Vagina (tissue), 2 donors: Measurements from ENCODE around the gene CNTN1. TPM values are rescaled to one million over a fixed set of nuclear protein-coding genes. Genes with fewer than 3 reads are reported as not detected.

ENCODE experiments used
- DNase-seq, 2 donors: peaks; one replicate each; pipeline ENCODE4 v3.0.0-alpha.2; 2017; ENCODE audit errors: extremely low spot score in 2 of 2
- H3K27ac ChIP-seq: fragments of 200-600 bp; sonication (generic); one replicate; pipeline ENCODE4 v1.5.1; 2019
- H3K27me3 ChIP-seq: fragments of 200-600 bp; sonication (generic); one replicate; pipeline ENCODE4 v1.5.1; 2019
- H3K36me3 ChIP-seq, 2 donors: fragments of 200-600 bp; sonication (generic); one replicate each; pipeline ENCODE4 v1.5.1; 2017 to 2019
- H3K4me1 ChIP-seq: fragments of 200-600 bp; sonication (generic); one replicate; pipeline ENCODE4 v1.5.1; 2019
- H3K4me3 ChIP-seq, 2 donors: fragments of 200-600 bp; sonication (generic); 1 replicate in 1 of 2; 2 replicates in 1 of 2; pipeline ENCODE4 v1.5.1; 2016 to 2019
- H3K9me3 ChIP-seq: fragments of 200-600 bp; sonication (generic); one replicate; pipeline ENCODE4 v1.5.1; 2019
- CTCF ChIP-seq, 3 experiments: fragments of 450-650 bp in 2 of 3; fragments of 200-600 bp in 1 of 3; sonication (generic) in 1 of 3; IDR thresholded peaks; one replicate each; pipeline ENCODE4 v1.5.1; 2017 to 2019; ENCODE audit warnings: antibody characterized with exemption in 3 of 3, mild to moderate bottlenecking in 2 of 3, moderate library complexity in 2 of 3
- POLR2A ChIP-seq, 2 donors: fragments of 450-650 bp; IDR thresholded peaks; one replicate each; pipeline ENCODE4 v1.6.1; 2017; ENCODE audit warnings: antibody characterized with exemption in 2 of 2, mild to moderate bottlenecking in 2 of 2, moderate library complexity in 2 of 2
- POLR2AphosphoS5 ChIP-seq, 2 donors: sonication (generic); formaldehyde crosslinking; IDR thresholded peaks; one replicate each; pipeline ENCODE4 v1.9.0; 2017; ENCODE audit warnings: antibody characterized with exemption in 2 of 2, mild to moderate bottlenecking in 2 of 2, low read depth in 1 of 2; ENCODE audit not compliant: insufficient read depth in 1 of 2
- intact Hi-C: fragments of 100-400 bp; cut with DNase I; formaldehyde crosslinking; loops from one replicate; pipeline ENCODE4 v1.15.1; 2023
- total RNA-seq: library from RNA; depleted of rRNA; stranded (reverse); fragments of >200 nt; gene quantifications from one replicate; pipeline ENCODE4 v1.2.3, GENCODE V29; 2016

The CNTN1 gene
- total RNA-seq, 1 donor from 2014 or later, result 15.2 TPM

DNA sequence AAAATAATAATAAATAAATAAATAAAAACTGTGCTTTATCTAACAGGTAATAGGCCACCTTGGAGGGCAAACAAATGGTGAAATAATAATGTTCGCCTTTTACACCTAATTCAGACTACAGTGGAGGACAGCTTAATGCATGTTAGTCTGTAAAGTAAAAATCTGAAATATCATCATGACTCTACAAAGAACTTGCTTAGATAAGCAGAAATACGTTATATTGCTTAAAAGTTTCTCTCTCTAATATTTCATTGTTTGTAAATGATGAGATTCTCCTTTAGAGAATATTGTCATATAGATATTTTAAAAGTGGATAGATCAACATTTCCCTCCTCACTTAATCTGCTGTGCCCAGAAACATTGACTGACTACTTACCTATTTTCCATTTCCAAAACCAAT is 397.2 kb downstream of the CNTN1 start:
- no peak for DNase-seq
- Histone ChIP-seq H3K27me3 (no peaks in the 10 kb centered on the region), H3K27ac (no peak overlapping the region), H3K36me3 (no peaks in the 10 kb centered on the region), H3K4me3 (no peak overlapping the region), H3K9me3 (no peaks in the 10 kb centered on the region), H3K4me1 (no peaks in the 10 kb centered on the region)
- no peak for TF ChIP-seq POLR2A (IDR thresholded peaks at IDR 0.05)
- intact Hi-C loops, result no loop called here

GRCh38 chr12:41092115-41092514 is 399.9 kb downstream of the CNTN1 start:
- intact Hi-C loops, result no loop called here
- no peak overlapping the region for H3K27ac ChIP-seq
- no peaks in the 10 kb centered on the region for H3K36me3 ChIP-seq
- H3K4me3 ChIP-seq, result no peak overlapping the region
- DNase-seq, result no peak
- H3K9me3 ChIP-seq, result no peaks in the 10 kb centered on the region
- H3K4me1 ChIP-seq, result no peaks in the 10 kb centered on the region
- no peaks in the 10 kb centered on the region for H3K27me3 ChIP-seq
- TF ChIP-seq POLR2AphosphoS5 (IDR thresholded peaks at IDR 0.05; ENCODE audit: insufficient read depth in 1 of 2, low read depth in 1 of 2), result no peak

DNA sequence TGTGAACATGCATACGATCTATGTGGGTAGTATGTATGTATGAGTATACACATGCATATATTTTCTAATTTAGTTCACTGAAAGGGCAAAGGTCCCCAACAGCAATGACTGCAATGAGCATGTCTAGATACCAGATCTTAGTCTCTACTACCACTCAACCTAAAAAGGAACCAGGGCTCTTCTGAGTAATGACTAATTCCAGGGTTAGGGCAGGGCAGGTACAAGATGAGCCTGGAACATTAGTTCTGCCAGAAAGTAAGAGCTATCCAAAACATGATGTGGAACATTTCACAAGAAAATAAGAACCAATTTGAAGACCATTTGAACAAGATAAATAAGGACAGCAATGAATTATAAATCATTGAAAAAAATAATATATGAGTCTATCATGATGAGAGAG is 404.6 kb downstream of the CNTN1 start:
- no peaks in the 10 kb centered on the region for H3K4me1 ChIP-seq
- H3K27ac ChIP-seq, result no peak overlapping the region
- H3K9me3 ChIP-seq, result no peaks in the 10 kb centered on the region
- TF ChIP-seq CTCF (IDR thresholded peaks at IDR 0.05), result no peak
- TF ChIP-seq POLR2AphosphoS5 (IDR thresholded peaks at IDR 0.05; ENCODE audit: insufficient read depth in 1 of 2, low read depth in 1 of 2), result peak in 1 of 2 donors; percentile 59
- H3K27me3 ChIP-seq, result no peaks in the 10 kb centered on the region
- intact Hi-C loops, result no loop called here
- H3K4me3 ChIP-seq, result no peak overlapping the region
- no peaks in the 10 kb centered on the region for H3K36me3 ChIP-seq
- DNase-seq, result no peak

DNA sequence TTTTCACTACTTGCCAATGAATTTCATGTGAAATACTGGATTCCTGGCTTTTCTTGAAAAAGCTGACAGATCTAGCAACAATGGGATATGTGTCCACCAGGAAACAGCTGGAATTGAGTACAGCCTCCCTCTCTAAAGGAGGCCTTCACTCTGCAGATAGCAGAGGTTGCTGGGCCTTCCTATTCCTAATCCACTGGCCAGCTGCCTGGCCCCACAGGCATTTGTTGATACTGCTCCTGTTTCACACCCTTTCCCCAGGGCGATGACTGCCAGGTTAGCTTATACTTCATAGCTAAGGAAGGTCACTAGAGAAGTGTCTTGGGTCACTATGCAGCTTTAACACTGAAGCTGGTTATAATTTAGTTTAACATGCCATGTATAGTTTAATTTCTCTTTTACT is 408.3 kb downstream of the CNTN1 start:
- Histone ChIP-seq H3K27me3 (no peaks in the 10 kb centered on the region), H3K4me1 (no peaks in the 10 kb centered on the region), H3K36me3 (no peaks in the 10 kb centered on the region), H3K4me3 (no peak overlapping the region), H3K27ac (no peak overlapping the region), H3K9me3 (no peaks in the 10 kb centered on the region)
- intact Hi-C loops, result no loop called here
- DNase-seq, result no peak
- no peak for TF ChIP-seq POLR2A (IDR thresholded peaks at IDR 0.05)
- TF ChIP-seq CTCF (IDR thresholded peaks at IDR 0.05), result no peak
- TF ChIP-seq POLR2AphosphoS5 (IDR thresholded peaks at IDR 0.05; ENCODE audit: insufficient read depth in 1 of 2, low read depth in 1 of 2), result no peak

DNA sequence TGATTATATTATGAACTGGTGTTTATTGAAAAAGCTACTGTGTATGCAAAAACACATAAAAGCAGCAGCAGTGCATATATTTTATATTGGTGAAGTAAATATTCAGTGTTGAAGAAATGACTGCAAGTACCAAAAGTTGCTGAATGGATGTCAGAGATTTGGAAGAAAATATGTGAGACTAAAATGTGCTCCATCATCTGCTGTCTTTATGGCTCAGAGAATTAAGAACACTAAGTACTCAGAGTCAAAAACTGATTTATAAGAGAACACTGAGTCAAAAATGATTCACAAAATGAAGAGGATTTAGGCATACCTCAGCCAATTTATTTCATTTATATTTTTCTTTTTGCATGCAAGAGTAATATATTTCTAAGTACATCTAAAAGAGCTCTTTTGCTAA is 409.6 kb downstream of the CNTN1 start:
- H3K9me3 ChIP-seq, result no peaks in the 10 kb centered on the region
- no peak for DNase-seq

GRCh38 chr12:41103614-41104013 is 411.4 kb downstream of the CNTN1 start:
- TF ChIP-seq POLR2AphosphoS5 (IDR thresholded peaks at IDR 0.05; ENCODE audit: insufficient read depth in 1 of 2, low read depth in 1 of 2), result peak in 1 of 2 donors; percentile 59
- TF ChIP-seq POLR2A (IDR thresholded peaks at IDR 0.05), result no peak
- H3K27ac ChIP-seq, result no peak overlapping the region
- no peaks in the 10 kb centered on the region for H3K4me1 ChIP-seq
- DNase-seq, result no peak
- H3K4me3 ChIP-seq, result no peak overlapping the region
- no peaks in the 10 kb centered on the region for H3K36me3 ChIP-seq
- H3K27me3 ChIP-seq, result no peaks in the 10 kb centered on the region
- no peaks in the 10 kb centered on the region for H3K9me3 ChIP-seq
- intact Hi-C loops, result no loop called here

More for the DNA sequence above, 409.6 kb downstream of the CNTN1 start:
- H3K27me3 ChIP-seq, result no peaks in the 10 kb centered on the region
- TF ChIP-seq POLR2AphosphoS5 (IDR thresholded peaks at IDR 0.05; ENCODE audit: insufficient read depth in 1 of 2, low read depth in 1 of 2) (peak in 1 of 2 donors; percentile 55), CTCF (IDR thresholded peaks at IDR 0.05) (no peak)
- H3K4me3 ChIP-seq, result no peak overlapping the region
- H3K36me3 ChIP-seq, result no peaks in the 10 kb centered on the region
- no peak overlapping the region for H3K27ac ChIP-seq
- intact Hi-C loops, result no loop called here
- H3K4me1 ChIP-seq, result no peaks in the 10 kb centered on the region

- H3K27me3 ChIP-seq, result no peaks in the 10 kb centered on the region
- intact Hi-C loops, result no loop called here
- no peaks in the 10 kb centered on the region for H3K36me3 ChIP-seq
- H3K9me3 ChIP-seq, result no peaks in the 10 kb centered on the region
- no peak overlapping the region for H3K27ac ChIP-seq
- H3K4me1 ChIP-seq, result no peaks in the 10 kb centered on the region
- DNase-seq, result no peak
- no peak overlapping the region for H3K4me3 ChIP-seq
- TF ChIP-seq POLR2A (IDR thresholded peaks at IDR 0.05) (no peak), POLR2AphosphoS5 (IDR thresholded peaks at IDR 0.05; ENCODE audit: insufficient read depth in 1 of 2, low read depth in 1 of 2) (no peak), CTCF (IDR thresholded peaks at IDR 0.05) (no peak)
These were observed 414.1 kb downstream of the CNTN1 start for GRCh38 chr12:41106315-41106714.
